ENCODE data around the gene GSTA4. TPM values are rescaled to one million over a fixed set of nuclear protein-coding genes. Genes with fewer than 3 reads are reported as not detected.
"Not testable (repeated sequence)": the region's sequence is repeated elsewhere in the genome, so short reads cannot be mapped to it uniquely, and the experiment has no call there.

The GSTA4 gene
- total RNA-seq, 1 donor from 2014 or later: 72.9 TPM

GRCh38 chr6:52962701-52963100 is 32.4 kb downstream of the GSTA4 start:
- DNase-seq (ENCODE audit: extremely low spot score, unreplicated experiment): no peak
- no peak for TF ChIP-seq CTCF (conservative IDR thresholded peaks at IDR 0.05)
- no peak overlapping the region for H3K4me3 Mint-ChIP-seq
- H3K27me3 Mint-ChIP-seq: no peaks in the 10 kb centered on the region
- no peaks in the 10 kb centered on the region for H3K4me1 Mint-ChIP-seq (ENCODE audit: unreplicated experiment)
- H3K27ac Mint-ChIP-seq: no peak overlapping the region
- no peaks in the 10 kb centered on the region for H3K36me3 Mint-ChIP-seq
- H3K9me3 Mint-ChIP-seq: no peaks in the 10 kb centered on the region

GRCh38 chr6:52961022-52961421 is 34.1 kb downstream of the GSTA4 start:
- H3K4me1 Mint-ChIP-seq (ENCODE audit: unreplicated experiment); H3K36me3 Mint-ChIP-seq; H3K27me3 Mint-ChIP-seq; H3K27ac Mint-ChIP-seq; H3K9me3 Mint-ChIP-seq; DNase-seq (ENCODE audit: extremely low spot score, unreplicated experiment); H3K4me3 Mint-ChIP-seq: not testable (repeated sequence)

DNA sequence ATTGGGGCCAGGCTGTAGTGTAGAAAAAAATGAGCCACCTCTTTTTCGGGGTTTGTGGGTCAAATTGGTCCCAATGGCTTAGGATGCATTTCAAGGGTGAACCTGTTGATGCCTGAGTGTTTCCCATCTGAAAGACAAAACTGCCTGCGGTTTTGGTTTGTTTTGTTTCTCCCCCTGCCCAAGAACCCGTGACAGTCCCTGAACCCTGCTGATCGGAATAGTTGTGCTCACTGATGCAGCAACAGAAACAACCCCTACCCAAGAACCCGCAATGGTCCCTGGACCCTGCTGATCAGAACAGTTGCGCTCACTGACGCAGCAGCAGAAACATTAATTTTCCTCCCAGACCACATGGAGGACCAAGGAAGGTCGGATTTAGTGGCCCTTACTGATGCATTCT is 34.9 kb downstream of the GSTA4 start:
- not testable (repeated sequence) for H3K9me3 Mint-ChIP-seq; H3K27me3 Mint-ChIP-seq; H3K27ac Mint-ChIP-seq; H3K4me1 Mint-ChIP-seq (ENCODE audit: unreplicated experiment); H3K4me3 Mint-ChIP-seq; DNase-seq (ENCODE audit: extremely low spot score, unreplicated experiment); H3K36me3 Mint-ChIP-seq

GRCh38 chr6:52958546-52959255 is 36.4 kb downstream of the GSTA4 start:
- no peak for DNase-seq (ENCODE audit: extremely low spot score, unreplicated experiment)
- TF ChIP-seq CTCF (conservative IDR thresholded peaks at IDR 0.05): no peak
- H3K36me3 Mint-ChIP-seq: no peaks in the 10 kb centered on the region
- H3K27ac Mint-ChIP-seq: no peak overlapping the region
- no peaks in the 10 kb centered on the region for H3K27me3 Mint-ChIP-seq
- no peaks in the 10 kb centered on the region for H3K9me3 Mint-ChIP-seq
- H3K4me1 Mint-ChIP-seq (ENCODE audit: unreplicated experiment): no peaks in the 10 kb centered on the region
- H3K4me3 Mint-ChIP-seq: no peak overlapping the region

GRCh38 chr6:52955871-52956270 is 39.2 kb downstream of the GSTA4 start:
- Mint-ChIP-seq H3K36me3 (no peaks in the 10 kb centered on the region), H3K4me1 (ENCODE audit: unreplicated experiment) (no peaks in the 10 kb centered on the region), H3K27me3 (no peaks in the 10 kb centered on the region), H3K27ac (no peak overlapping the region), H3K4me3 (no peak overlapping the region), H3K9me3 (no peaks in the 10 kb centered on the region)
- DNase-seq (ENCODE audit: extremely low spot score, unreplicated experiment): no peak
- no peak for TF ChIP-seq CTCF (conservative IDR thresholded peaks at IDR 0.05)

- H3K4me1 Mint-ChIP-seq (ENCODE audit: unreplicated experiment): no peaks in the 10 kb centered on the region
- H3K36me3 Mint-ChIP-seq: no peaks in the 10 kb centered on the region
- H3K27ac Mint-ChIP-seq: no peak overlapping the region
- no peak for DNase-seq (ENCODE audit: extremely low spot score, unreplicated experiment)
- no peaks in the 10 kb centered on the region for H3K27me3 Mint-ChIP-seq
- no peaks in the 10 kb centered on the region for H3K9me3 Mint-ChIP-seq
- H3K4me3 Mint-ChIP-seq: no peak overlapping the region
- TF ChIP-seq CTCF (conservative IDR thresholded peaks at IDR 0.05): no peak
Observed at GRCh38 chr6:52953911-52954839, 40.9 kb downstream of the GSTA4 start.
